Neural progenitor cell (in vitro differentiated cells): ENCODE data around the gene PTPRN2.

Source experiments
- CTCF ChIP-seq: fragments of 200-600 bp; sonication (generic); IDR thresholded peaks from 2 replicates; pipeline ENCODE4 v1.5.1; 2017; ENCODE audit warnings: antibody characterized with exemption, mild to moderate bottlenecking
- EZH2 ChIP-seq: fragments of 200-600 bp; sonication (generic); IDR thresholded peaks from 2 replicates; pipeline ENCODE4 v1.6.1; 2017; ENCODE audit warnings: antibody characterized with exemption, mild to moderate bottlenecking, moderate library complexity

- TF ChIP-seq EZH2: no peak
- TF ChIP-seq CTCF: no peak
Observed at GRCh38 chr7:158487631-158488151, 99.9 kb downstream of the PTPRN2 start.
